PFSK-1 (cell line): ENCODE data around the gene DENND4B.

Source experiments
- POLR2AphosphoS5 ChIP-seq: IDR thresholded peaks from 2 replicates; pipeline ENCODE4 v1.6.1; 2012; ENCODE audit warnings: low read depth, mild to moderate bottlenecking, control low read depth, low read length, moderate library complexity
- TAF1 ChIP-seq: IDR thresholded peaks from 2 replicates; pipeline ENCODE4 v1.6.1; 2012; ENCODE audit warnings: low read length, control low read depth, borderline replicate concordance; ENCODE audit not compliant: insufficient read depth

GRCh38 chr1:153967107-153967999 lies 20.8 kb upstream of the DENND4B start, which contains the start of gene CREB3L4:
- TF ChIP-seq POLR2AphosphoS5 (peak; percentile 89), TAF1 (peak; percentile 62; the same call in 1 of the 2 replicates)
